ENCODE measurements around the gene UBE2L6.
"Not testable (repeated sequence)": the region's sequence is repeated elsewhere in the genome, so short reads cannot be mapped to it uniquely, and the experiment has no call there.

Gene UBE2L6

DNA sequence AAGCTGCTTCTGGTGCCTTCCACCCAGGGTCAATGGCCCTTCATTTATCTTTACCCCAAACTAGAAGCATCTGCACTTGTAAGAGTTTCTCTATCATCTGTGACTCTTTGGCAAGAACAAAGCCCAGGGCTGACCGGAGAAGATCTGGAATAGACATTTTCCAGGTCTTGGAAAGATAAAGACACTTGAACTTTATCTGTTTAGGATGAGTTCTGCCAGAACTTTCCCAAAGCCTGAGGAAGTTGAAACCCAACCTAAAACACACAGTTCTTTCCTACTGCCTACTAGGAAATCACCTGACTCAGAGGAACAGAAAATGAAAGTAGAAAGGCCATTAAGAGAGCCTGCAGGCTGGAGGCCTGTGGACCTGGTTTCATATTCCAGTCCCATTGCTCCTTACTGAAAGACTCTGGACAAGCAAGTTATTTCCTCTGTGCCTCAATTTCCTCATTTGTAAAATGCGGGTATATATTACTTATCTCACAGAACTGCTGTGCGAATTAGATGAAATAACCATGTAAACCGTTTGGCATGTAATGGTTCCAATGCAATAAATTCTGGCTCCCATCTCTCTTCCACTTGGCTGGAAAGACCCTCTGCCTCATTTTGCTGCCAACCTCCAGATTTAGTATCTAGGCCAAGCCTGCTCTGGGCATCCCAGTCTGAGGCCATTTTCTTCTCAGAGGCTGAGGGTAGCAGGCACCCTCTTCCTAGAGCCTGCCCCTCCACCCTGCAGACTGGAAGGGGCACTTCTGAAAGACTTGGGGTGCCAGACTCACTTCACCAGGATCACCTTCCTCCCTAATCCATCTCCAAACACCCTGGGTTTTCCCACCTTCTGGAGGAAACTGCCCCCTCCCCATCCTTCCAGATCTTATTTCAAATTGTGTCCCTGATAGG, 1.2 kb downstream of the UBE2L6 start:
- DNase-seq, result no peak

DNA sequence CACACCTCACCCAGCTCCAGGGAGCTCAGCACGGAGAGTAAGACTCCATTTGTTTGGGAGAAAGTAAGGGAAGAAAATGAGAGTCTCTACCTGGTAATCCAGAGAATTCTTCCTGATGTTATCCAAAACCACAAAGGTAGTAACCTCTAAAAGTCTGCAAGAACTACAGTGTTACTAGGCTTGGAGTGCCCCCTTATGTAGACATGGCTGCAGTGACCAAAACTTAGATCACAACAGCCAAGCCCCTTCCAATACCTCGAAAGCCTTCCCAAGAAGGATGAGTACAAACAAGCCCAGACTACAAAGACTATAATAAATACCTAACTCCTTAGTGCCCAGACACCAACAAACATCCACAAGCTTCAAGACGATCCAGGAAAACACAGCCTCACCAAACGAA, 4.9 kb downstream of the UBE2L6 start:
- DNase-seq, result no peak

DNA sequence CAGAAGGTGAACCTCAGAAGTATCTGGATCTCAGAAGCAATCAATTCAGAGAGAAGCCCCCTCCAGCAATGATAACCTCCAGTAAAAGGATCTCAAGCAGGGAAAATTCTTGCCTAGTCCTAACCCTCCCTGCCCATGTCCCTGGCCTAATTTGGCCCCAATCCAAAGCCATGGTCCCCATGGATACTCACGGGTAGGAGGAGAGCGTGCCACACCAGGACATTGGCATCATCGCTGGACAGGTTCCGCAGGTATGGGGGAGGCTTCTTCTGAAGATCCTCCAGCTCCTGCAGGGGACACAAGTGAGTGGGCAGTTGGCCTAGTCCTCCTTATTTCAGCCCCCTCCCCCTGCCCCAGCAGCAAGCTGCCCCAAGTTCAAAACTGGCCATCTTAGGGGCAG, 7.3 kb downstream of the UBE2L6 start:
- no peak for DNase-seq

DNA sequence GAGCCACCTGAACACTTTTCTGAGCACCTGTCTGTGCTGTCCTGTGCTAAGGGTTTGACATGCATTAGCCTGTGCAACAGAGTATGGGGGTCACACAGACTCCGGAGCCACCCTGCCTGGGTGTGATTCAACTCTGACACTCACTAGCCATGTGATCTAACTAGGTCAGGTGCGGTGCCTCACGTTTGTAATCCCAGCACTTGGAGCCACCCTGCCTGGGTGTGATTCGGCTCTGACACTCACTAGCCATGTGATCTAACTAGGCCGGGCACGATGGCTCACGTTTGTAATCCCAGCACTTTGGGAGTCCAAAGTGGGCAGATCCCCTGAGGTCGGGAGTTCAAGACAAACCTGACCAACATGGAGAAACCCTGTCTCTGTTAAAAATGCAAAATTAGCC, 11.4 kb downstream of the UBE2L6 start:
- DNase-seq, result no peak

DNA sequence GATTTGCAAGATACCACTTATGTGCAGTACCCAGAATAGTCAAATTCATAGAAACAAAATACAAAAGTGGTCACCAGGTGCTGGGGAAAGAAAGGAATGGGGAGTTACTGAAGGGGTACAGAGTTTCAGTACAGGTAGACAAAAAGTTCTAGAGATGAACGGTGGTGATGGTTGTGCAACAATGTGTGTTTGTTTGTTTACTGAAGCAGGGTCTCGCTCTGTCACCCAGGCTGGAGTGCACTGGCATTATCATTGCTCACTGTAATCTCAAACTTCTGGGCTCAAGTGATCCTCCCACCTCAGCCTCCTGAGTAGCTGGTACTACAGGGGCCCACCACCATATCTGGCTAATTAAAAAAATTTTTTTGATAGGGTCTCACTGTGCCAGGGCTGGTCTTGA, 12.1 kb downstream of the UBE2L6 start:
- DNase-seq, result no peak

DNA sequence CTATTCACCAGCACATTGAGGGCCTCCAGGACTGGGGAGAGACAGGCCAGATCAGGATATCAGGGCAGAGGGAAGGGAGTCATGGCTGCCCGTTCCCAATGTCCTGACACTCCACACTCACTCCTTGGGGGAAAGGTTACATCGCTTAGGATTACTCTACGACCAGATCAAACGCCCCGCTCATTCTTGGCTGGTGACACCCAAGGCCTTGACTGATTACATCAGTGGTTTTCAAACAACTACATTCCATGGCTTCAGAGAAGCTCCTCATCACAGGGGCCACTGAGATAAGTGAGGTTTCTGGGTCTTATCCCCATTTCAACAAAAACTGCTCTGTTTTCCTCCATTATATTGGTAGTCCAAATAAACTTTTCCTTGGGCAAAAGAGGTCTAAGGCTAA, 15.0 kb downstream of the UBE2L6 start:
- DNase-seq, result no peak

DNA sequence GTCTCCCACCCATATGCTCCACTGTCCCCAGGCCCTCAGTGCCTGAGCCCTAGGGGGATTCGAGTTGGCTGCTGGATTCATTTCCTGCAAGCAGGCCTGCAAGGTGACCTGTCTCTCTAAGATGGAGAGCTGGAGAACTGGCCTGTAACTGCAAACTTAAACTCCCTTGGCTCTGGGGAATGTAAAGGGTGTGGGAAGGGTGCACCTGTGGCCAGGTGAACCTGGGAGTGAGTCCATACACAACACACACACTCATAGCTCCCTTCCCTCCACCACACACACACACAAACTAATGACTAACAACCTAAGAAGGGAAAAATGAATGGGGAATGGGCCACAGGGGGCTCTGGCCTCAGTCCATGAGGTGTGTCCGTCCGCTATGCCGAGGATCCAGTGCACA, 15.5 kb downstream of the UBE2L6 start:
- DNase-seq, result no peak

DNA sequence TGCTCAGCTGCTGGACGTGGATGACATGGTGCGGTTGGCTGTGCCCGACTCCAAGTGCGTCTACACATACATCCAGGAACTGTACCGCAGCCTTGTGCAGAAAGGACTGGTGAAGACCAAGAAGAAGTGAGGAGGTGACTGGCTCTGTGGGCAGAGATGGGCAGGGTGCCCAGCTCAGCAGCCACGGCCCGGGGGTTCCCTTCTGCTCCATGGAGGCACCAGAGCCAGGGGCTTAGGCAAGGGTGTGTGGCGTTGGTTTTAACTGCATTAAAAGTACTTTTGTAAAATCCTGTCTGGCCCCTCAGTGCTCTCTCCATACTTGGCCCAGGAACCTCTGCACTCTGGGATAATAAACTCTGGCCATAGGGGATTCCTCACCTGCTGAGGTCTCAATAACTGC, 17.5 kb downstream of the UBE2L6 start:
- no peak for DNase-seq

DNA sequence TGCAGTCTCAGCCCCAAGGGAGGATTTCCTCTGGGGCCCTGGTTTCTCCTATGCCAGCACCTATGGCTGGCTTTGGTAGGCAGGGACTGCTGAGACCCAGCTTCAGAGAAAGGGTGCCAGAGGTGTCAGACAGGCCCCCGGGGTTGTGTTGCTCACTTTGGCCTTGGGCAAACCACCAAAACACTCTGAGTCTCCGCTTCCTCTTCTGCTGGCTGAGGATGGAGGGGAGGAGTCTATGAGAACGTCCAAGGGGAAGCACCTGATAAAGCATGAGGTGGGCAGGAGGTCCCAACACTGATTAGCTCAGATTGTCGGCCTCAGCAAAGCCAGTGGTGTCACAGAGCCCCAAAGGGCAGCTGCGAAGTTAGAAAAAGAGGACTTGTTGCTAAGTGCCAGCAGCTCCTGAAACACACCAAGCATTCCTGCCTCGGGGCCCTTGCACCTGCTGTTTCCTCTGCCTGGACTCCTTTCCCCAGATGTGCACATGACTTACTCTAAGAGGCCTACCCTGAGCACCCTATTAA, 19.6 kb downstream of the UBE2L6 start:
- no peak for DNase-seq

DNA sequence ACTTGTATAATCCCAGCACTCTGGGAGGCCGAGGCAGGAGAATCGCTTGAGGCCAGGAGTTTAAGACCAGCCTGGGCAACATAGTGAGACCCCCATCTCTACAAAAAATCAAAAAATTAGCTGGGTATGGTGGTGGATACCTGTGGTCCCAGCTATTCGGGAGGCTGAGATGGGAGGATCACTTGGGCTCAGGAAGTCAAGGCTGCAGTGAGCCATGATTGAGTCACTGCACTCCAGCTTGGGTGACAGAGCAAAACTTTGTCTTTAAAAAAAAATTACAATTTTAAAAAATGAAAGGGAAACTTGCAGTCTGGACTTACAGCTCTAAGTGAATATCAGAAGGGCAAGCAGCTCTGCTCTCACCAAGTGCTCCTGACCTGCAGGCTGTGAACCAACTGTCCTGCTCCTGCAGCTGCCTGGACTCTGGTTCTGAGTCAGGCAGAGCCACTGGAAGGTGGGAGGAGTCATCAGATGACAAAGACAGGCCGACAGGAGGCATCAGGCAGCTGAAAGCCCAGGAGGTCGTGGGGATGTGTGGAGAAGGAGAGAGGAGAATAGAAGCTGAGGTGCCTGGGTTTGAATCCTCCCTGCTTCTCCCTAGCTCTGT, 20.5 kb downstream of the UBE2L6 start:
- no peak for DNase-seq

DNA sequence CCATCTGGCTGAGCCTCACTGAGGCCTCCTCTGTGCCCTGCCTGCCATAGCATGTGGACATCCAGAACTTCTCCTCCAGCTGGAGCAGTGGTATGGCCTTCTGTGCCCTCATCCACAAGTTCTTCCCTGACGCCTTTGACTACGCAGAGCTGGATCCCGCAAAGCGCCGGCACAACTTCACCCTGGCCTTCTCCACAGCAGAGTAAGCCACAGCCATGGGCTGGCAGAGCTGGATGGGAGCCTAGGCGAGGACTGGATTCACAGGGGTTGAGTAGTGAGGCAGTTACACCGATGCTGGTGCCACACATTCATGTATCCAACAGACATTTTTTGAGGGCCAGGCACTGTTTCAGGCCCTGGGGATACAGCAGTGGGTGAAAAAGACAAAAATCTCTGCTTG, 21.0 kb downstream of the UBE2L6 start:
- DNase-seq, result no peak

DNA sequence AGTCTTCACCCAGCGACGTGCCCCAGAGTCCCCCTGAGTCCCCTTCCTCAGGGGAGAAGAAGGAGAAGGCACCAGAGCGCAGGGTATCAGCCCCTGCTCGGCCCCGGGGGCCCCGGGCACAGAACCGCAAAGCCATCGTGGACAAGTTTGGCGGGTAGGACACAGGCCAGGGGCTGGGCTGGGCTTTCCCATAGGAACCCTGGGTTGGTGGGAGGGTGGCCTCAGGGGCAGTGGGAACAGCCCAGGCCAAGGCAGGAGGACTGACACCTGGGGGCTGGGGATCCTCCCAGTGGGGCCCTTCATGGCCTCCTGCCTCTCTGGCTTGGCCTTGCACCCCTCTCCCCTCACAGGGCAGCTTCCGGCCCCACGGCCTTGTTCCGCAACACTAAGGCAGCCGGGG, 21.6 kb downstream of the UBE2L6 start:
- no peak for DNase-seq

DNA sequence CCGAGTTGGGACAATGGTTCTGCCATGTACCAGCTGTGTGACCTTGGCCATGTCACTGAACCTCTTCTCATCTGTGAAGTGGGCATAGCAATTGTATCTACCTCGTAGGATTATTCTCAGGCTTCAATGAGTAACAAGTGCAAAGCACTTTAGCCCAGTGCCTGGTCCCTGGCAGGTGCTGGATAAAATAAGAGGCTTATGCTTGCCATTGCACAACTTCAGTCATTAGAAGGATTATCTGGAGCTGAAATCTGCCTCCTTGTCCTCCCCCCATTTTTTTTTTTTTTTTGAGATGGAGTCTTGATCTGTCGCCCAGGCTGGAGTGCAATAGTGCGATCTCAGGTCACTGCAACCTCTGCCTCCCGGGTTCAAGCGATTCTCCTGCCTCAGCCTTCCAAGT, 22.9 kb downstream of the UBE2L6 start:
- DNase-seq, result no peak

DNA sequence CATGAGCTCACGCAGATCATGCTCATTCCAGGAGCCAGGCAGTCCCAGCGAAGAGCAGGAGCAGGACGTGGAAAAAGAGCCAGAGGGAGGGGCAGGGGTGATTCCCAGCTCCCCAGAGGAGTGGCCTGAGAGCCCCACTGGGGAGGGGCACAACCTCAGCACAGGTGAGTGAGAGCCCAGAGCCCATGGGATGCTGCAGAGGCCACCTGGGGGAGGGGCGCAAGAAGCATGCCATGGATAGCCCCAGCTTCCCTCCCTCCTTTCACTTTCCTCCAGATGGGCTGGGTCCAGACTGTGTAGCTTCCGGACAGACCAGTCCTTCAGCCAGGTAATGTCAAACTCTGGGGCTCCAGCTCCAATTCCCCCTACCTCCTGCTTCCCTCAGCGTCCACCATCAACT, 23.9 kb downstream of the UBE2L6 start:
- no peak for DNase-seq

DNA sequence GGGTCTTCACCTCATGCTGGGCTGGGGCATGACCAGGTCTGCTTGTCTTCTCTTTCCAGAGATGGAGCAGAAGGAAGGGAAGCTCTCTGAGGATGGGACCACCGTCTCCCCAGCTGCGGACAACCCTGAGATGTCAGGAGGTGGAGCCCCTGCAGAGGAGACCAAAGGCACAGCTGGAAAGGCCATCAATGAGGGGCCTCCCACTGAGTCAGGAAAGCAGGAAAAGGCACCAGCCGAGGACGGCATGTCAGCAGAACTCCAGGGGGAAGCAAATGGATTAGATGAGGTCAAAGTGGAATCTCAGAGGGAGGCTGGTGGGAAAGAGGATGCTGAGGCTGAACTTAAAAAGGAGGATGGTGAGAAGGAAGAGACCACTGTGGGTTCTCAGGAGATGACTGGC, 24.9 kb downstream of the UBE2L6 start:
- no peak for DNase-seq

DNA sequence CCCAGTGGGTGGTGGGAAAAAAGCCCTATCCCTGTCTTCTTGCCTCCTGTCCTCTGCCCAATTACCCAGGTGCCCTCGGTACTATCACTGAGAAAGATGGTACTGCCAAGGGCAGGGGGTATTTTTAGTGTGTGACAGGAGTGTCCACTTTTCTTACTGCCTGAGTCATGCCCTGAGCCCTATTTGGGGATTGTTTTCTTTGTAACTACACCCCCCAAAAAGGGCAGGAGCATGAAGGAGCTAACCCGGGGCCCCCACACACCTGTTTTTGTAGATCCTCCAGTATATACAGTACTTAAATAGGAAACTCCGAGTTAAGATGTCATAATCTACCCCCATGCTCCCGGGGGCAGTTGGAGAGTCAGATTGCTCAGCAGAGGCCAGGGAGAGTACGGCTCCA, 26.3 kb downstream of the UBE2L6 start:
- no peak for DNase-seq

DNA sequence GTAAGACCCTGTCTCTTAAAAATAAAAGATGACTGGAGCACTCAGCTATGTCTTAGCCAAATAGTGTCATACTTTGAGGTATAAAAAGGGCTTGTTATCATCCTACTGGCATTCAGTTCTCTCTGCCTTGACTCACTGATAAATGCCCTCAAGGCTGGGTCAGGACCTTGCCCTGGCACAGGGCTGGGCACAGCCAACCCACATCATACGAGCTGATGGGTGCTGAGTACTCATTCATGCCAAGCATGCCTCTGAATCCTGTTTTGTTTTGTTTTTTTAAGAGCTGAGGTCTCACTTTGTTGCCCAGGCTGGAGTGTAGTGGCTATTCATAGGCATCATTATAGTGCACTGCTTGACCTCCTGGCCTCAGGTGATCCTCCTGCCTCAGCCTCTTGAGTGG, 28.1 kb downstream of the UBE2L6 start:
- no peak for DNase-seq

DNA sequence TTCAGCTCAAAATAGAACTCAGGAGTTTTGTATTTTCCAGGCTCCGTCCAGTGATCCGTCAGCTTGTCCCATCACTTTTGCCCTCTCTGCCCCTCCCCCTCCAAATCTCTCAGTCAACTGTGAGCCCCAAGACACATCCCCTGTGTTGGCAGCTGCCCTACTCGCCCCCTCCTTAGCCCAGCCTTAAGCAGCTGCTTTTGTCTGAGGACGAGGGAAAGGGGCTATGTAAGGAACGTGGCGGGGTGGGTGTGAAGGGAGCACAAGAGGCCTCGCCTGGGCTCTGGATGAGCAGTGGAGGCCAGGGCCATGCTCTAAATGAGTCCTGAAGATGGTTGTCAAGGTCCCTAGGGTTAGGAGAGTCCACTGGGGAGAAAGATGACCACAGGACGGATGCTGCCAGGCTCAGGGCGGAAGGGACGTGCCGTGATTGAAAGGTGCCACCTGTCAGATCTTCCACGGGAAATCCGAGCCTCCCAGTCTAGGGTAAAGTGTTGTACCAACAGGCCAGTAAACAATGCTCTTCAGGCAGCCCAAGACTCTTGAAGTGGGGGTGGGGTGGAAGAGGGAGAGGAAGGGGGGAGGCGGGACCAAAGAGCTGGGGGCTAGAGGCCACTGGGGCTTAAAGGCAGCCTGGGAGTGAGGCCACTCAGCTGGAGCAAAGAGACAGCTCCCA, 30.4 kb downstream of the UBE2L6 start, which contains the start of gene SMTNL1:
SMTNL1 (plus strand) TSS at position 649 of the 673 bp plus-strand sequence. CDS start 5,048 bp downstream, outside the sequence.
- no peak for DNase-seq

DNA sequence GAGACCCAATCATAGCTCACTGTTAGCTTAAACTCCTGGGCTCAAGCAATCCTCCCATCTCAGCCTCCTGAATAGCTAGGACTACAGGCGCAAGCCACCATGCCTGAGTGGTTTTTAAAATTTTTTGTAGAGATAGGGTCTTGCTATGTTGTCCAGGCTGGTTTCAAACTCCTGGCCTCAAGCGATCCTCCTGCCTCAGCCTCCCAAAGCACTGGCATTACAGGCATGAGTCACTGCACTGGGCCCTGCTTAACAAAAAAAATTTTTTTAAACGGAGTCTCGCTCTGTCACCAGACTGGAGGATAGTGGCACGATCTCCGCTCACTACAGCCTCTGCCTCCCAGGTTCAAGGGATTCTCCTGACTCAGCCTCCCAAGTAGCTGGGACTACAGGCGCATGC, 33.0 kb downstream of the UBE2L6 start:
- not testable (repeated sequence) for DNase-seq

DNA sequence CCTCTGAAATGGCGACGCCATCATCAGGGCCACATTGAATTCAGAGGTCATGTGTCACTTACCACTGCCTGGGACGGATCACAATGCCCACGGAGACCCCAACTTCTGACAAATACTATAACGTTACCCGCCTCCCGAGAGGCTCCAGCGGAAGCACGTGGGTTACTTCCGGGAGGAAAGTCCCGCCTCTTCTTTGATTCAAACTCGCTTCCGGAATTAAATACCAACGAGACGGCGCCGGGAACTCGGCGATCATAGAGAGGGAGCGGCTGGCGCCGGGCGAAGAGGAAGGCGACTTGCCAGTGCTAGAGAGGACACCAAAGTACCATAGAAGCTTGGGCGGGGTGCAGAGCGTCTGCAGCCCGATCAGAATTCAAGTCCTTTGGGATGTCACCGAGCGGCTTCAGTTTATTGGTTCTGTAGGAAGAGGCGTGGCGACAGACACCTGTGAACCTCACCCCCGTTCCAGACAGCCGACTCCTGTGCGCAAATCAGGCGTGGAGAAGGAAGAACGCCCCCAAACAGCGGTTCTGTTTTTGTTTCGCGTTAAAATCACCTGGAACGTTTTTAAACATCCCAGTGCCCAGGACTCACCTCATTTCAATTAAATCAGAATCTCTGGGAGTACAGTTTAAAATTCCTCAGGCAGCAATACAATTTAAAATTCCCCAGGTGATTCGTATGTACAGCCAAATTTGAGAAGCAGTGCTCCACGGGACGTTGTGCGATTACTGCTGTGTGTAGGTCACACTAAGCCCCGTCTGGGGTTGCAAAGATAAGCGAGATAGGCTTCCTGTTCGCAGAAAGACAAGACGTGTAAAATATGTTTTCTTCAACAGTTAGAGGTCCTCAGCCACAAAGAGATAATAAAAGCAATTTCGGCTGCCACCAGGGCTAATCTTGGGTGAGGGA, 36.6 kb downstream of the UBE2L6 start, which contains the start of gene TIMM10:
TIMM10 (minus strand) TSS at position 159 of the 912 bp plus-strand sequence. CDS start 565 bp downstream, outside the sequence.
- DNase-seq, result peak; percentile 83 to 93

DNA sequence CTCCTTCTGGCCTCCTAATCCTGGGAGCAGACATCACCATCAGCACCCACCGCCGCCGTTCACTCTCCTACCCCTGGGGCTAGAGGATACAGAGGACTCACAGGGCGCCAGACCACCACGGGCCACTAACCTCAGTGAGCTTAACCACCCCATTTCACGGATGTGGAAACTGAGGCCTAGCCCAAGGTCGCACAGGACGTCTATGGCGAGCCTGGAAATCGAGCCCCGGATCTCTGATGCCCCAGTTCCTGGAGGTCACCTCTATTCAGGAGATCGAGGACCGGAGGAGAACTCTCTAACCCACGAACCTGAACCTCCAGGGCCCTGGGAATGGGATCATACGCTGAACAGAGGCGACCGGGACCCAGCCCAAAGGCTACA, 37.3 kb downstream of the UBE2L6 start:
- DNase-seq, result no peak

DNA sequence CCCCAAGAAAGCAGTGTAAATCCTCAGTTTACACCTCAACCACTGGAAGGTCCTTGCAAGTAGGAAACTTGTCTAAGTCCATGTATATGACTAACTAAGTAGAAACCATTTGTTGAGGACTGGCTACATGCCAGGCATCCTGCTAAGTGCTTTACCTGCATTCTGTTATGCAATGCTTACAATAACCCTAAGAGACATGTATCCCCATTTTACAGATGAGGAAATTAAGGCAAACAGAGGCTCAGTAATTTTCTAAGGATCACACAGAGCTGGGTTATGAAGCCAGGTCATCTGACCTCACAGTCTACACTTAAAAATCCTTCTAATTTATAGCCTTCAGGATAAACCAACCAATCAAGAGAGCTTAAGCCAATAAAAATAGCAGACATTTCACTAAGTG, 38.5 kb downstream of the UBE2L6 start:
- DNase-seq, result no peak
